NCI-H524 (cell line): ENCODE data around the gene GGTLC2.
"Not testable (repeated sequence)": the region's sequence is repeated elsewhere in the genome, so short reads cannot be mapped to it uniquely, and the experiment has no call there.

ENCODE experiments used
- DNase-seq, 2 experiments: peaks; one replicate each; lab custom pipeline; 2025; lab: John Stamatoyannopoulos, UW

Gene GGTLC2

DNA sequence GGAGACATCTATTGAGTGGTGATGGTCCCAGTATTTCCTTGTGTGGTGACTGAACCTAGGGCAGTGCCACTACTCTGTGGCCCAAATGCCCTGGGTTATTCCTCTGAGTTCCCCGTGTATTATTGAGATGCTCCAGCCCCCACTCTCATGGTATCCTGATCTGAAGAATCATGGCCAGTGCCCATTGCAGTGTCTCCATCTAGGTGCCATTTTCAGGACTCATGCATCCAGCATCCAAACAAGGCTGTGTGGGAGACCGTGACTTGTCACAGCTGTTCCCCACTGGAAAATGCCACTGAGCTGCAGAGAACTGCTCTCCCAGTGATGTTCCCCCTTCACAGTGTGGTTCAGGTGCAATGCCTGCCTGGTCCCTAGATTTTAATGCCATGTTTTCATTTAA lies 24.7 kb downstream of the GGTLC2 start:
- DNase-seq = no peak

DNA sequence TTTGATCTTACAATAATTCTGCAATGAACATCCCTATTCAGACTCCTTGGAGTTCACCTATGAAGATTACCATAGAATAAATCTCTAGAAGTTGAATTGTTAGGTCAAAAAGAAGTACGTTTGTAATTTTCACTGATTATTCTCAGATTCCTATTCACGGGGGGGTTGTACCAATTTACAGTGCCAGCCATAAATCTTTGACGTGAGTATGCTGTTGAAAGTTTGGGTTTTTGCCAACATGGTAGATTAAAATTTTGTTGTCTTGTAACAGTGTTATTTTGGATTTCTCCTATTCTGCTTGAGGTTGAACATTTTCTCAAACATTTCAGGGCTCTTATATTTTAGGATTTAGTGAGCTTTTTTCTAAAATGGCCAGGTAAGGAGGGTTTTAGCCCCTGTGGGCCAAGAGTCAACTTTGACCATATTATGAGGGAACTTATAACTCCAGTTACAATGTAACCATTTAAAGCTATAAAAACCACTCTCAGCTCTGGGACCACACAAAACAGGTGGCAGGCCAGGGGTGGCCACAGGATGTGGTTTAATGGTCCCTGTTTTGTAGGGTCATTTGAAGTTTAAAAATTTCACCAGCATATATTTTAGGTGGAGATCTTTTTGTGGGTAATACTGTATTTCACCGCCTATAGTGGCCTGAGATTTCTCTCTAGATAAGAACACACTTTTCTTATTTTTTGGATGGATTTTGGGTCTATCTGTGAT lies 25.8 kb downstream of the GGTLC2 start:
- DNase-seq = no peak

DNA sequence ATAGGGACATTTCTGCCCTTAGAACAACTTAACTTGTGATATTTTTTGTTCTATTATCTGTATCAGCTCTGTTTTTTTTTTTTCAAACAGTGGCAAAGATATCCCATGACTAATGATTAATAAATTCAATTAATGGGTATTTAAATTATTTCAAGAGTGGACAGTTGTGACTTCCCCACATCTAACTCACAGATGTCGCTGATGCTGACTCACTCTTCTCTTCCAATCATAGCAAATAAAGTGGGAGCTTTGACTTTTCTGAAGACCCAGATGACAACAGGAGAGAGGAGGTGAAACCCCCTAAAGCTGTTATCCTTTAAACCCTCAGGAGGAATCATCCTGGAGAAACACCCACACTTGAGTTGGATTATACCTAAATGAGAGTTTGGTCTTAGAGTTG lies 27.1 kb downstream of the GGTLC2 start:
- DNase-seq = no peak

DNA sequence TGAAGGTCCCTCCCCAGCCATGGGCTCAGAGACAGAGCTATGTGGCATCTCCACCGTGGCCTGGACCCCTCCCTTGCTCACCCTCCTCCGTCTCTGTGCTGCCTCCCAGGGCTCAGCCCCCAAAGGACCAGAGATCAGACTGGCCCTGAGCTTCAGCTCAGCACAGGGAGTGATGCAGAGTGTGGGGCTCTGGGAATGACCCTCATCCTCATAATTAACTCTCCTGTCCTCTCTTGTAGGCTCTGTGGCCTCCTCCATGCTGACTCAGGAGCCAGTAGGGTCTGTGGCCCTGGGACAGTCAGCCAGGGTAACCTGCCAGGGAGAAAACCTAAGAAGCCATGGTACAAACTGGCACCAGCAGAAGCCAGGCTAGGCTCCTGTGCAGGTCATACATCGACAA lies 28.7 kb downstream of the GGTLC2 start:
- no peak for DNase-seq

DNA sequence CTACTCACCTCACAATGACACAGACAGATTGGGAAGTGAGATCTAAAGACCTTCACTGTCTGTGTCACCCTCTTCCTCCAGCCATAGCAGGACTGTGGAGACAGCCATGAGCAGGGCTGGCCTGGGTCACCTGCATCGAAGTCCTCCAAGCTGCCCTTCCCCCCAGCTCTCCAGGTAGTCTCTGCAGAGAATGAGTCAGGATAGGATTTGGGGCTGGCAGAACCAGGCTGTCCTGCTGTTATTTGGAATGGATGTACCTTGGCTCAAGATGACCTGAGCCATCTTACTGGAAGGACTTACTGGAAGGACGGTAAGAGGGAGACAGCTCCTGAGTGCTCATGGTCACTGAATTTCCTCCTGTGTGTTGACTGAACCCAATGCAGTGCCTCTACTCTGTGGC lies 29.2 kb downstream of the GGTLC2 start:
- no peak for DNase-seq

DNA sequence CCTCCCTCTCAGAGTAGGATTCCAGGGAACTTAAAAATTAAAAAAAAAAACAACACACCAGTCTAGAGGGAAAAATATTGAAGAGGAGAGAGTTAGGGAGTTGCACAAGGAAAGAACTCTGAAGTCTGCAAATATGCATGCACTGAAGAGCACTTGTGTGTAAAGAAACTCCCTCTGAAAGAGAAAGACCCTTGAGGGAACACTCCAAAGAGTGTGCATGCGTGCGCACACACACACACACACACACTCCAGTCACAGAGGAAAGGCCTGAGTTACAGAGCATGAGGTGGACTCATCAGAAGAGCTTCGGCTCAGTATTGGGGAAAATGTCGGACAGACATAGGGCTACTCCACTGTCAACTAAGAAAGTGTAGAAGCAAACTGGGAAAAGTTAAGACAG lies 30.1 kb downstream of the GGTLC2 start:
- DNase-seq = no peak

DNA sequence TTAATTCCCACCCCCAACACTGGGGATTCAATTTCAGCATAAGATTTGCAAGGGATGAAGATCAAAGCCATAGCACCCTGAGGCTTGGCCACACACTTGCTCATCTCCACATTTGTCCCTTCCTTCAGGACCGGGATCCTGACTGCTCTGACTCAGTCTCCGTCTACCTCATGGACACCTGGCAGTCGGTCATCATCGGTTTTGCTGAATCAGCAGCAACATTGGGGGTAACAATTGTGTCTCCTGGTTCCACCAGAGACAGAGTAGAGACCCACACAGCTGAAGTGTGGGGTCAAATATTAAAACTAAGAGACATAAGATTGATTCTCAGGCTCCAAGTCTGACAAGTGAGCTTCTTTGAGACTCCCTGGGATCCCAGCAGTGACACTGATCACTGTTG lies 34.6 kb downstream of the GGTLC2 start:
- no peak for DNase-seq

DNA sequence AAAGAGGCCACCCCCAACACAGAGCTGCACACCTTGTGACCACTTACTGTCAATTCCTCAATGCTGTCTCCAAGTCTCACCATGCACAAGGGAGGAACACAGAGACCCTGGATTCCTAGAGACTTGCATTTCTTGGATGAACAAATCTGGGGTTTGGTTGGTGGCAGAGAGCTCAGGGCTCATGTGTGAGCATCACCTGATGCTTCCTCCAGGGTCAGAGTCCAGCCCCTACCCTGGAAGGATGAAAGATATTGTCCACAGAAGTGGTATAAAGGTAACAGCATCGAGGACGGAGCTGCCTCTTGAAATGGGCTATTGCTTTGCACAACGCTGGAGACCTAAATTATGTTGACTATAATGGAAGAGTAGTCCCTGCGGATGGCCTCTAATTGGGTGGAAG lies 36.0 kb downstream of the GGTLC2 start:
- DNase-seq = no peak

DNA sequence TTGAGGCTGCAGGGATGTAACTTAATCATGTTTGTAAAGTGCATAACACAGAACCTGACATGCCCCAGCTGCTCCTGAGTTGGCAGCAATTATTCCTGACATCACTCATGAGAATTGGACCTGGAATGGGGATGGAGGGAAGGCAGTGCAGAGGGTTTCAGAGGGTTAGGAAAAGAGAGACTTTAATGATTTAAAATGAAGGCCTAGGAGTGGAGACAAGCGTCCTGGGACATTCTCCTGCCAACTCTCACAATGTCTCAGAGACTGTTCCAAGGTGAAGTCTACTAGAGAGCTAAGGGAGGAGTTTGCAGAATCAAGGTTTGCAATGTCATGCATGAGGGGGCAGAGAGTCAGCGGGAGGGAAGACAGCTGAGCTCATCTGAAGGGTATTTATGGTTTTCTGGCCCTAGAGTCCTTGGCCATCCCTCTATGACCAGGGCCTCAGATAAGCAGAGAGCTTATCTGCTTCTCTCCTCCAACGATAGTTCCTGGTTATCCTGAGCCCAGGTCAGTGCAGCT lies 36.9 kb downstream of the GGTLC2 start:
- DNase-seq = peak in 1 of 2 experiments; percentile 13

DNA sequence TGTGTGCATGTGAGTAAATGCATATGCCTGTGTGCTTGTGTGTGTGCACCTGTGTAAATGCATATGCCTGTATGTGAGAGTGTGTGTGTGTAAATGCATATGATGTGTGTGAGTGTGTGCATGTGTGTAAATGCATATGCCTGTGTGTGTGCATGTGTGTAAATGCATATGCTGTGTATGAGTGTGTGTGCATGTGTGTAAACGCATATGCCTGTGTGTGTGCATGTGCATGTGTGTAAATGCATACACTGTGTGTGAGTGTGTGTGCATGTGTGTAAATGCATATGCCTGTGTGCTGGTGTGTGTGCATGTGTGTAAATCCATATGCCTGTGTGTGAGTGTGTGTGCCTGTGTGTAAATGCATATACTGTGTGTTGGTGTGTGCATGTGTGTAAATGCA lies 37.8 kb downstream of the GGTLC2 start:
- DNase-seq = no peak

DNA sequence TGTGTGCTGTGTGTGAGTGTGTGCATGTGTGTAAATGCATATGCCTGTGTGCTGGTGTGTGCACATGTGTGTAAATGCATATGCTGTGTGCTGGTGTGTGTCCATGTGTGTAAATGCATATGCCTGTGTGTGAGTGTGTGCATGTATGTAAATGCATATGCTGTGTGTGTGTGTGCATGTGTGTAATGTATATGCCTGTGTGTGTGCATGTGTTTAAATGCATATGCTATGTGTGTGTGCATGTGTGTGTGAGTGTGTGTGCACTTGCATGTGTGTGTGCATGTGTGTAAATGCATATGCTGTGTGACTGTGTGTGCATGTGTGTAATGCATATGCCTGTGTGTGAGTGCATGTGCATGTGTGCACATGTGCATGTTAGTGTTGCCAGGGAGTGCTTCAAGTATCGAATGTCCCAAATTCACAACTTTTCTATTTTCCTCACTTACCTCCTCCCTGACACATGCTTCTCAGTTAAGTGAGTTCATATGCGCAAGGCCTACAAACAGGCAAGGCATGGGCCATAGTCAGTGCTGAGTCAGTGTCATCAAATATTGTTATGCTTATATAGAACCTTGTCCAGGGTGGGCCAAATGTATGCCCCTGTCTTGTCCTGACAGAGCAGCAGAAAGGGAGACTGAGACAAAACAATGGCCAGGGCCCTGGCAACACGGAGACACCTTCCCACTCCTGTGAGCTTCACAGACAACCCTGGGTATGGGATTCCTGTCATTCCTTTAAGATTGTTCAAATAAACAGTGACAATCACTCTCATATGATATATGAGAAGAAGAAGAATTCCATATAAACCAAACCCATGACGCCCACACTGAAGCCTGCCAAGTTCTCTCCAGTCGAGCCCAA lies 38.6 kb downstream of the GGTLC2 start:
- DNase-seq = no peak

DNA sequence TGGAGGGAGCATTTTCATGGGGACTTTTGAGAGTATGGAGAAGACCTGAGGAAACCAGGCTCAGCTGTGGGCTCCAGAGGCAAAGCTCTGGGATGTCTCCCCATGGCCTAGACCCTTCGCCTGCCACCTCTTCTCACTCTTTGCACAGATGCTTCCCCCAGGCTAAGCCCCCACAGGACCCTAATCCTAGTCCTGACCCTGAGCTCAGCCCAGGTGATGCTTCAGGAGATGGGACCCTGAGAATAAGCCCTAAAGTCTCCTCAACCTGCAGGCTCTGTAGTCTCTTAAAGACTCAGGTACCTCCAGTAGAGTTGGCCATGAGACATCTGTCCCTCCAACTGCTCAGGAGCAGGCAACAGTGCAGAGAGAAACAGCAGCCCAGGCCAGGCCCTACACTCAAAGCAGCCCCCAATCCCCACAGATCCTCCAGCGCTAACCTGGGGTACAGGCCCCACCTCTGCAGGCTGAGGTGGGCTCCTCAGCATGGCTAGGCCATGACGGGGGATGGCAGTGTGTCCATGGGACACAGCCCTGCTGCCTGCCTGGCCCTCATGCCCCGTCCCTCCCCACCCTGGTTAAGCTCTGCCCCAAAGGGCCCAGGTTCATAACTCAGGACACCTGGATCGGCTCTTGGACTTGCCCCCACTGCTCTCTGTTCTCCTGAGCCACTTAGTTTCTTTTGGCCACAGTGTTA lies 39.4 kb downstream of the GGTLC2 start:
- no peak for DNase-seq

DNA sequence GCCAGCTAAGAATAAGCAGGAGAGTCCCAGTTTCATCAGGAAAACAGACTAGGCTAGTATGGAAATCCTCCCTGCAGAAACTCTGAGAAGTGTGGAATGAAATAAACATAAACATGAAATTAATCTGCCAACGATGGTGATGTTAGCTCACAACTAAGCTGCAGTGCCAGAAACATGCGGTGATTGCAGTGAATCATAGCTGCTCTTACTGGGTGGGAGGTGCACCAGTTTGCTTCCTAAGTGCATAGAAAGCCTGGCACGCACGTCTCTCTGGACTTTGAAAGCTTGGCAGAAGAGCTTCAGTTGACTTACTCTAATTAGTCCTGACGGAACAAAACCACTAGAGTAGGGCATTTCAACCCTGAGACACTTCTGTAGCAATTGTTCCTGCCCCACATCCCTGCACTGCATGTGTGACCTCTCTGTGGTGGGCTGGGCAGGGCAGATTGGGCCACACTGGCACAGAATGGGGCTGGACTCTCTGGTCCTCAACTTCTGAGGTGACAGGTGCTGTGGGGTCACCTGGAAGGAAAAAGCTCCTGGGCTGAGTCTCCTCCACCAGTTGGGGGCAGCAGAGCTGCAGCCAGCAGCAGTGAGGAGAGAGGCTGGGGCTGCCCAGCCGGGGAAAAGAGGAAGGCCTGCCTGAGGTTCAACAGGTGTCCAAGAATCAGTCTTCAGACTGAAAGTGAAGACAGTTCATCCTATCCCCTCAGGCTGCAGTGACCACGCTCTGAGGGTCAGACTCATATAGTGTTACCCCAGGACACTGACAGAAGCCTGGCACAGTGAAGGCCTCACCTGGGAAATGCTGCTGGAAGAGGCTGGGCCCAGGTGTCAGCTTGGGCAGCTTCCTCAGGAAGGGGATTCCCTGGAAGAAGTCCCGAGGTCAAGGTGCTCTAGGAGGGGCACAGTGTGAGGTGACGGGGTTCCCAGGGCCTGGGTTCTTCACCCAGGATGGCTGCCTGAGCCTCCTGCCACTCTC lies 40.5 kb downstream of the GGTLC2 start:
- peak in 1 of 2 experiments; percentile 28 for DNase-seq

DNA sequence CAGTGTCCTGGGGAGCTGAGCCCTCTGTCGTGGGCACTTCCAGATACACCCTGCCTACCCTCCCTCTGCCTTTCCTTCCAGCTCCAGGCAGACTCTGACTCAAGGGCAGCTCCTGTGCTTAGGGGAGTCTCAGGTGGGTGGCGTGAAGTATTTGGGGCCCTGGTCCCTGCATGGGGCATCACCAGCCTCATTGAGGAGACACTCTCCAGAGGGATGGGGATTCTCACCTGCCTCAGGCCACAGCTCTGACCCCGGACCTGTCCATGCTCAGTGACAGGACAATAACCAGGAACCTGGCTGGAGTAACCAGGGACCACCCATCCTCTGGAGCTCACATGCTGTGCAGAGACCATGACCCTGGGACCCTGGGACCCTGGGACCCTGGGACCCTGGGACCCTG lies 41.2 kb downstream of the GGTLC2 start:
- DNase-seq = no peak

DNA sequence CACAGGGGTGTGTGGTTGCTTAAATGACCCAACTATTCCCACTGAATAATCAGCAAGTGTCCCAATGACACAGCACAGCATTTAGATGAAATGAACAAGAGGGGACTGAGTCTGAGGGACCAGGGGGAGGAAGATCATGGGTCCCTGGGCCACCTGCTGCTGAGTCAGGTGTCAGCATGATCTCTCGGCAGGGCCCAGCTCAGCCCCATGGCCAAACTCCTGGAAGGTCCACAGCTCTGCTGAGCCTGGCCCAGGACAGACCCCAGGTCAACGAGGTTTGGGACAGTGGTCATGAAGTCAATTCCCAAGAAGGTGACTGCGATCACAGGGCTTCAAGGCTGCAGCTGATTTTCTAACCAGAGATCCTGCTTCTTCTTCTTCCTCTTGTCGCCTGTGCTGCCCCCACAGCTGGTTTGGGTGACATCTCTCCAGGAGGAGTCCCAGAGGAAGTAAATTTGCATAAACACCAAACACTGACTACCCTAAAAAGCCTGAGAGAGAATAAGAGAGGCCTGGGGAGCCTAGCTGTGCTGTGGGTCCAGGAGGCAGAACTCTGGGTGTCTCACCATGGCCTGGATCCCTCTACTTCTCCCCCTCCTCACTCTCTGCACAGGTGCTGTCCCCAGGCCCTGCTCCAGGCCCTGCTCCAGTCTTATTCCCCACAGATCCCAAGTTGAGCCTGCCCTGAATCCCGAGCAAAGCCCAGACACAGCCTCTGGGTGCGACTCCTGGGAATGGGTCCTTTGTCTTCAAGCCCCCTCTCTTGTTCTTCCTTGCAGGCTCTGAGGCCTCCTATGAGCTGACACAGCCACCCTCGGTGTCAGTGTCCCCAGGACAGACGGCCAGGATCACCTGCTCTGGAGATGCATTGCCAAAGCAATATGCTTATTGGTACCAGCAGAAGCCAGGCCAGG lies 42.0 kb downstream of the GGTLC2 start:
- not testable (repeated sequence) for DNase-seq

DNA sequence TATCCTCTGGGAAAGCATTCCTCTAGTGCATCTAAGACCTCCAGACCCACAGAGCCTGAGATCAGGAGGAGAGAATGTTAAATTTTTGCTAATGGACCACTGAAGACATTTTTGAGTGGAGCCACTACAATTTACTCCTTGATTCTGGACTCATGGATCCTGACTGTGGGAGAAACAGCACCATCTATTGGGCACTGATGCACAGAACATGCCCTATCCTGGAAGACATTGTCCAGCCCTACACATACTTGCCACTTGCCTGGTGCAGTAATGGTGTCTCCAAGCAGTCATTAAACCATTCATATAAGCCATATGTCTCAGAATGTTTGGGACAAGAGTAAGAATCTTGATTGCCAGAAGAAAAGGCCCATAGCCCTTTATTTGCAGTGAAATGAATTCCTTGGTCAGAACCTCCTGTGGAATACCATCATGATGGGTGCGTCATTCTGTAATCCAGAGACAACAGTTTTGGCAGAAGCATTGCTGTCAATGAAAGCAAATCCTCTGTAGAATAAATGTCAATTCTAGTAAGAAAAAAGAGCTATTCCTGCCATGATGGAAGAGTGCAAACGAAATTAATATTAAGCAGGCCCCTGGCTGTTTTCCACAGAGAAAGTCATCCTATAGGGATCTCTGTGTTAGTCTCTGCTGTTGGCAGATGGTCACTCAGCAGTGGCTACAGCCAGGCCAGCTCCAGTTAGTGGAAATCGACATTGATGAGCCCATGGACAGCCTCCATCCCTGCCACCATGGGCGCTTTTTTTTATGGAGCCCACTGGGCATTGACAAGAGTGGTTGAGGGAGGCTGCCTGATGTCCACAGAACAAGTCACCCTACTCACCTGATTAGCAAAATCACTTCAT lies 43.5 kb downstream of the GGTLC2 start:
- DNase-seq = peak in 1 of 2 experiments; percentile 72

DNA sequence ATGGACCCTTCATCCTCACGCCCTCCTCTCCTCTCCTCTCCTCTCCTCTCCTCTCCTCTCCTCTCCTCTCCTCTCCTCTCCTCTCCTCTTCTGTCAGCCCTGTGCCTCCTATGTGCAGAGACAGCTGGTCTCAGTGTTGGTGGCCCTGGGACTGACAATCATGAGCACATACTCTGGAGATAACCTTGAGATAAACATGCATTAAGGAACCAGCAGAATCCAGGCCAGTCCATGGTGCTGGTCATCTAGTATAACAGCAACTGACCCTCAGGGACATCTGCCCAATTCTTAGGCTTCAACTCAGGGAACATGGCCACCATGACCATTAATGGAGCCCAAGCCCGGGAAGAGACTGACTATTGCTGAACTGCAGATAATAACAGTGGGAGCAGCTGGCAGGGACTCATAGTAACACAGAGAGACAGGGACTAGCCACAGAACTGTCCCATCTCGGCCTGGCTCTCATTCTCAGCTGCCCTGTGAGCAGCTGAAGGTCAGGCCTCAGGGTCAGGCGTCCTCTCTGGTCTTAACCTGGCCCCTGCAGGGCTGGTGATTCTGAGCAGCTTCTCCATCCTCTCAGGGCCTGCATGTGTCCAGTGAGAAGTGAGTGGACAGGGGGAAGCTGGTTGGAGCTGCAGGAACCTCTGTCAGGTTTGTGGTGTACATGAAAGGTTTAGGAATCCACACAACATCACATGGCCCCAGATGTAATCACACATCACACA lies 45.4 kb downstream of the GGTLC2 start:
- no peak for DNase-seq

DNA sequence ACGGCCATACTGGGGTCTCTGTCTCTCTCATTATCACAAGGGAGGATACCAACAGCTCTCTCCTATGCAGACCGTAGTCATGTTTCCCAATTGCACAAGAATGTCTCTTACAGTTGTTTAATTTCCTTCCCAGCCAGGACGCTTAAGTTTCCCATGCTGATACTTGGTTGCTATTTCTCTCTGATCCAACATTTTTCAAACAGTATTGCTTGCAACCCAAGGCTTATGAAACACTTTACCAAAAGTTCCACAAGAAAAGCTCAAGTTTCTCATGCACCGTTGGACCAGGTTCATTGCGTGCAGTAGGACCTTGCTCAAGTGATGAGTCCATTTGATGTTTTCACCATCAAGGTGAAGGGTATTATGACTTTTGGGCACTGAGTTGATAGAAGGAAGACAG lies 46.6 kb downstream of the GGTLC2 start:
- DNase-seq = no peak
